HEK293T (cell line): Measurements from ENCODE around the gene RUSC2.
"Not testable (repeated sequence)": the region's sequence is repeated elsewhere in the genome, so short reads cannot be mapped to it uniquely, and the experiment has no call there.

Experiments
- CTCF ChIA-PET: fragments of 350-600 bp; formaldehyde crosslinking; extraction: SDS; loops from one replicate; lab custom pipeline; 2021; ENCODE audit warnings: antibody characterized with exemption, inconsistent platforms; lab: Yijun Ruan, JAX
- POLR2A ChIA-PET: fragments of 350-600 bp; formaldehyde crosslinking; extraction: SDS; loops from one replicate; lab custom pipeline; 2020; ENCODE audit warnings: antibody characterized with exemption, inconsistent platforms; lab: Yijun Ruan, JAX
- DNase-seq: peaks from one replicate; pipeline ENCODE4 v3.0.0; 2012; ENCODE audit warnings: mixed read lengths; ENCODE audit errors: extremely low spot score
- ARNT ChIP-seq: fragments of 450-650 bp; IDR thresholded peaks from 2 replicates; pipeline ENCODE4 v1.6.1; 2017; ENCODE audit warnings: mild to moderate bottlenecking
- BHLHE40 ChIP-seq: fragments of 450-650 bp; IDR thresholded peaks from 2 replicates; pipeline ENCODE4 v1.6.1; 2016; ENCODE audit warnings: mild to moderate bottlenecking, moderate library complexity, borderline replicate concordance
- CTBP1 ChIP-seq: fragments of 450-650 bp; IDR thresholded peaks from 2 replicates; pipeline ENCODE4 v1.6.1; 2016; ENCODE audit warnings: borderline replicate concordance
- ELF4 ChIP-seq: fragments of 450-650 bp; IDR thresholded peaks from 2 replicates; pipeline ENCODE4 v1.6.1; 2017; ENCODE audit warnings: antibody characterized with exemption
- FOXA1 ChIP-seq: fragments of 450-650 bp; IDR thresholded peaks from 2 replicates; pipeline ENCODE4 v1.6.1; 2016; ENCODE audit warnings: mild to moderate bottlenecking
- FOXK2 ChIP-seq: fragments of 450-650 bp; IDR thresholded peaks from 2 replicates; pipeline ENCODE4 v1.6.1; 2016; ENCODE audit warnings: mild to moderate bottlenecking
- FOXM1 ChIP-seq: fragments of 450-650 bp; IDR thresholded peaks from 2 replicates; pipeline ENCODE4 v1.6.1; 2017; ENCODE audit warnings: mild to moderate bottlenecking, borderline replicate concordance
- HDGF ChIP-seq: fragments of 450-650 bp; IDR thresholded peaks from 2 replicates; pipeline ENCODE4 v1.6.1; 2017; ENCODE audit warnings: antibody characterized with exemption, borderline replicate concordance
- L3MBTL2 ChIP-seq: fragments of 450-650 bp; conservative IDR thresholded peaks from 2 replicates; pipeline ENCODE4 v1.6.1; 2016; ENCODE audit warnings: mild to moderate bottlenecking
- LEF1 ChIP-seq: fragments of 450-650 bp; IDR thresholded peaks from 2 replicates; pipeline ENCODE4 v1.6.1; 2017; ENCODE audit warnings: mild to moderate bottlenecking, borderline replicate concordance
- NFRKB ChIP-seq: fragments of 450-650 bp; IDR thresholded peaks from 2 replicates; pipeline ENCODE4 v1.6.1; 2016; ENCODE audit warnings: mild to moderate bottlenecking, moderate library complexity
- SP1 ChIP-seq: fragments of 450-650 bp; IDR thresholded peaks from 2 replicates; pipeline ENCODE4 v1.6.1; 2017
- SUZ12 ChIP-seq: fragments of 450-650 bp; IDR thresholded peaks from 2 replicates; pipeline ENCODE4 v1.6.1; 2016; ENCODE audit warnings: mild to moderate bottlenecking
- TARDBP ChIP-seq: fragments of 450-650 bp; IDR thresholded peaks from 2 replicates; pipeline ENCODE4 v1.6.1; 2016
- ZNF384 ChIP-seq: fragments of 450-650 bp; IDR thresholded peaks from 2 replicates; pipeline ENCODE4 v1.6.1; 2016
- TF ChIP-seq, protein P1 (sequence below): fragments of 450-650 bp; IDR thresholded peaks from 2 replicates; pipeline ENCODE4 v1.6.1; 2016

Gene RUSC2

DNA sequence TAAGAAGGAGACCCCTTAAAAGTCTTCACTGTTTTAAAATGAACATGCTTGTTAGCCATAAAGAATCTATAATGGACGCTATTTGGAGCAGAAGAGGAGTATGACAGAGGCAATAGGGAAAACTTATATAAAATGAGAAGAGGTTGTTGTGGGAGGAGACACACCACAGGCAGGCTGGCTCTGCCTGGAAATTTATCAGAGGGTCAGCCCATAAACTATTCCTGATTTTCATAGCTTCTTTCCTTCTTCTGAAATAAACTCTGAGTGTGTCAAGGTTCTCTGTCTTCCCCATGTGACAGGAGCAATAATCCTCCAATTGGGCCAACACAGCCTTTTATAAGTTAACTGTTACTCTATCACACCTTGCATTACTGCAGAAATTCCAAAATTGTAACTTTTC lies 19.6 kb upstream of the RUSC2 start:
- CTCF ChIA-PET = no interaction called here
- POLR2A ChIA-PET = interaction anchor here (0.7 kb wide), 1 partner anchor 91 kb away, joined by 3 read pairs; no protein-coding TSS in a partner anchor
- no peak for TF ChIP-seq FOXM1
- TF ChIP-seq ZNF384 = no peak
- TF ChIP-seq SP1 = no peak
- no peak for TF ChIP-seq BHLHE40
- DNase-seq = no peak

DNA sequence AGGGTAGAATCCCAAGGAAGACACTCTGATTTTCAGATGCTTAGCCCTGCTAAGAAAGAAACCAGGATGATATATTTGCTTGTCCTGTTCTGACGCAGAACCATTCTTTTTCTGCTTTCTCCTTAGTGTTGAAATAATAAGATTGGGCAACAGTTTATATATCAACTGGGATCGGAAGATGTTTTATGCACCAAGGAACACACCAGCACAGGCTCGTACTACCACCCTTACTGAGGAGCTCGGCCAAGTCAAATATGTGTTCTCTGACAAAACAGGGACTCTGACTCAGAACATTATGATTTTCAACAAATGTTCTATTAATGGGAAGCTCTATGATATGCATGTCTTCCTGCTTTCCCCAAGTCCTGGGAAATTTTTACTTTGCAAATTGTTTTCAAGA lies 19.0 kb upstream of the RUSC2 start:
- DNase-seq = no peak
- TF ChIP-seq L3MBTL2 = no peak
- TF ChIP-seq SUZ12 = no peak
- TF ChIP-seq FOXA1 = no peak
- TF ChIP-seq LEF1 = no peak
- TF ChIP-seq FOXK2 = no peak
- CTCF ChIA-PET = no interaction called here
- POLR2A ChIA-PET = interaction anchor here (0.7 kb wide), 1 partner anchor 91 kb away, joined by 3 read pairs; no protein-coding TSS in a partner anchor

DNA sequence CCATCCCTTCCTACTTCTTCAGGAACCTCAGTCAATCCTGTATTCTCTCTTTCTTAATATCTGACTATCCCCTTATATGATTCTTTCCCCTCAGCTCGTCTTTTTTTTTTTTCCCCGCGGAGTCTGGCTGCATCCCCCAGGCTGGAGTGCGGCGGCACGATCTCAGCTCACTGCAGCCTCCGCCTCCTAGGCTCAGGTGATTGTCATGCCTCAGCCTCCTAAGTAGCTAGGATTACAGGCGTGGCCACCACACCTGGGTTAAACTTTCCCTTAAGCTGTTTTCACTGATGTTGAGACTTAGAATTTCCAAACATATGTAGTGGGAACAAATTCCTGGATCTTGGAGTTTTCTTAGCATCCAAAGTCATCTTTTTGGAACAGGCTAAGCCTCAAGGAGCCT lies 13.3 kb upstream of the RUSC2 start:
- TF ChIP-seq FOXK2 (no peak), ELF4 (no peak), BHLHE40 (no peak), ARNT (no peak), CTBP1 (no peak), FOXA1 (no peak), TARDBP (no peak), LEF1 (no peak), L3MBTL2 (no peak), HDGF (no peak), SP1 (no peak), FOXM1 (no peak), ZNF384 (no peak), SUZ12 (no peak)
- TF ChIP-seq, protein P1, sequence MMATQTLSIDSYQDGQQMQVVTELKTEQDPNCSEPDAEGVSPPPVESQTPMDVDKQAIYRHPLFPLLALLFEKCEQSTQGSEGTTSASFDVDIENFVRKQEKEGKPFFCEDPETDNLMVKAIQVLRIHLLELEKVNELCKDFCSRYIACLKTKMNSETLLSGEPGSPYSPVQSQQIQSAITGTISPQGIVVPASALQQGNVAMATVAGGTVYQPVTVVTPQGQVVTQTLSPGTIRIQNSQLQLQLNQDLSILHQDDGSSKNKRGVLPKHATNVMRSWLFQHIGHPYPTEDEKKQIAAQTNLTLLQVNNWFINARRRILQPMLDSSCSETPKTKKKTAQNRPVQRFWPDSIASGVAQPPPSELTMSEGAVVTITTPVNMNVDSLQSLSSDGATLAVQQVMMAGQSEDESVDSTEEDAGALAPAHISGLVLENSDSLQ = no peak
- no peak for DNase-seq
- ChIA-PET POLR2A (no interaction called here), CTCF (interaction anchor here (0.8 kb wide), 1 partner anchor 716 kb away, joined by 6 read pairs; no protein-coding TSS in a partner anchor)

DNA sequence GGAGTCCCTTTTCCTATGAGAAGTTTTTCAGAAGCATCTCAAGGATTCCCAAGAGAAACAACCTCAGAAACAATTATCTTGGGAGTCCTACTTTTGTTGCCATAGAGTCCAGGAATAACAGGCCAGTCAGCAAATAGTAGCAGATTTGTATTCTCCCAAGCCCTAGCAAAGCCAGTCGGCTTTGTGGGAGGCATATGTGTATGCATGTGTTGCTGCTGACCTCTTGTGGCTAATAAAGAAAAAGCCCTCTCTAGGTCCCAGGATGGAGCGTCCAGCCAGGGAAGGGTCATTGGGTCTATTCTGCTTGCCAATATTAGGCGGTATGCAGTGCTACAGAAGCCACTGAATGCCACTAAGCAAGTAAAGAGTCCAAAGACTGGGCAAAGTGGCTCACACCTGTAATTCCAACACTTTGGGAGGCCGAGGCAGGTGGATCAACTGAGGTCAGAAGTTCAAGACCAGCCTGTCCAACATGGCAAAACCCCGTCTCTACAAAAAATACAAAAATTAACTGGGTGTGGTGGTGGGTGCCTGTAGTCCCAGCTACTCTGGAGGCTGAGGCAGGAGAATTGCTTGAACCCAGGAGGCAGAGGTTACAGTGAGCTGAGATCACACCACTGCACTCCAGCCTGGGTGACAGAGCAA lies 12.6 kb upstream of the RUSC2 start:
- CTCF ChIA-PET = interaction anchor here (0.8 kb wide), 1 partner anchor 717 kb away, joined by 6 read pairs; no protein-coding TSS in a partner anchor
- peak; percentile 69 for DNase-seq
- POLR2A ChIA-PET = not testable (repeated sequence)

DNA sequence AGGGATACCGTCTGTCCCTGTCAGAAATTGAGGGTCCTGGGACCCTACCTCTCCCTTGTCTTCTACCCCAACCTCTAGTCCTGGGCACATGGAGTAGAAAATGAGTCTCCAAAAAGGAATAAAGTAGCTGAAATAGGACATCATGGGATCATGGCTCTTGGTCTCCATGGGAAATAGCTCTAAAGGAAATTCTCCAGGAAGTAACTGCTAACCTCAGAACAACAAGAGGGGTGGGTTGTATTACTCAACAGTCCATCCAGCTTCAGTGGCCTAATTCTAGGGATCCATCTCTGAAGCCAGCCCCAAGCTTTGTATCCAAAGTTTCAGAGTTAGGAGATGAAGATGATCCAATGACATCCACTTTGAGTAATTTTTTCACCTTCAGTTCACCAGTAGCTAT lies 11.0 kb upstream of the RUSC2 start:
- no peak for DNase-seq
- TF ChIP-seq ZNF384 (no peak), ELF4 (no peak), FOXK2 (no peak), HDGF (no peak), SUZ12 (no peak), ARNT (no peak), LEF1 (no peak), FOXA1 (no peak), NFRKB (no peak), CTBP1 (no peak), L3MBTL2 (no peak), SP1 (no peak), TARDBP (no peak), FOXM1 (no peak)
- CTCF ChIA-PET = interaction anchor here (0.8 to 1.2 kb wide), 2 partner anchors 8 to 75 kb away, joined by 3 to 4 read pairs; no protein-coding TSS in a partner anchor
- POLR2A ChIA-PET = no interaction called here

DNA sequence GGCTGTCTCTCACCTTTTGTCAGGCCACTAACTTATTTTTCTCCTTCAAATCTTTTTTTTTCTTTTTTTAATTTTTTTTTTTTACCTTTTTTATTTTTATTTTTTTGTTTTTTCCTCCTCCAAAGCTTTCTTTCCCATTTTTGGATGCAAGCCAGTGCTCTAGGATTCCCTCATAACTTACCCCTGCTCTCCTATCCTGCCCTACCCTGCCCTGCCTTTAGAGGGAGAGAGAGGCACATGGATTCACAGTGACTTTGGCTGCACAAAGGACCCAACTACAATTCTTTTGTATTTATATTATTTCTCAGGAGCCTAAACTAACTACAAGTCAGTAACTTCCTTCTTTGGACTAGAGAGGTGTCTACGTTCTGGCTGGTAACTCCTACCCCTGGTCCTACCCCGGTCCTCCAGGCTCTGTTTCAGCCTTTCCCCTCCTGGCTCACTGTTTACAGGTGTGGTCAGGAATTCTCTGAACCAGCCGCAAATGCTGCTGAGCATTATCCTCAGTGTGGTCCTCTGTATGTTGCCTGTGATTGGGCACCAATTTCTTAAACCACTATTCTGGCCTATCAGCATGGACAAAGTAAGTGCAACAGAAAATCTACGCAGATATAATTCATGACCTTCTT lies 8.4 kb upstream of the RUSC2 start:
- CTCF ChIA-PET = no interaction called here
- DNase-seq = peak; percentile 54
- POLR2A ChIA-PET = no interaction called here
- TF ChIP-seq CTBP1 = no peak
- TF ChIP-seq SUZ12 = no peak
- TF ChIP-seq HDGF = no peak
- no peak for TF ChIP-seq ZNF384
- no peak for TF ChIP-seq FOXA1
- TF ChIP-seq, protein P1 = no peak
- no peak for TF ChIP-seq NFRKB
- no peak for TF ChIP-seq L3MBTL2
- TF ChIP-seq ARNT = no peak
- no peak for TF ChIP-seq TARDBP
- no peak for TF ChIP-seq LEF1

DNA sequence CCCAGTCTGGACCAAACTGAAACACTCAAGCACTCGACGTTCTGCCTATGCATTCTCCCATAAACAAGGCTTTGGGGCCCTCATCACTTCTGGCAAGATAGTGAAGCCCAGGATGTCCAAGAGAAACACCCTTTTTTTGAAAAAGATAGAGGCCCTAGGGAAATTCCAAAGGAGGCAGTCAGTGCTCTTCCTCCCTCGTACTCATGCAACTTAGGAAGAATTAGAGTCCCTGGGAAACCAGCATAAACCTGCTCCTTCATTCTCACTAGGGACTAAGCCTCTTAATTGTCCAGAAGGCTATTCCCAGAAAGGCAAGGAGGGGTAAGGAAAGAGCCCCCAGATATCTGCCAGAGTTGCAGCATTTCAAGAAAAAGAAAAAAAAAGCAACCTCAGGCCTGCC lies 7.8 kb upstream of the RUSC2 start:
- CTCF ChIA-PET = no interaction called here
- TF ChIP-seq NFRKB (no peak), ELF4 (no peak), CTBP1 (no peak), FOXM1 (no peak), L3MBTL2 (no peak), LEF1 (no peak), BHLHE40 (no peak), TARDBP (no peak), ZNF384 (no peak)
- TF ChIP-seq, protein P1 = no peak
- POLR2A ChIA-PET = no interaction called here
- no peak for DNase-seq
